K562 (cell line): ENCODE results near the gene TRAK1. TPM values are rescaled to one million over a fixed set of nuclear protein-coding genes. Genes with fewer than 3 reads are reported as not detected.
A peak's percentile ranks its signal among the peaks of the same experiment; 100 is the strongest.

Source experiments
- ATAC-seq: fragments of 200-7000 bp; cut with Tn5 transposase; 3 replicates; pipeline ENCODE4 v1.9.1; 2020; ENCODE audit warnings: moderate library complexity
- BruUV-seq: library from RNA; stranded (reverse); fragments of 400-500 nt; replicated peaks from 2 replicates; lab custom pipeline; 2021; lab: Mats Ljungman, UMichigan
- CTCF ChIA-PET: fragments of 300-600 bp; formaldehyde crosslinking; extraction: SDS; loops from one replicate; lab custom pipeline; 2021; ENCODE audit warnings: low intra/inter-chr PET ratio; lab: Yijun Ruan, JAX
- POLR2A ChIA-PET: fragments of 300-600, 350-650 bp; sonication (Branson Sonifier 250); formaldehyde crosslinking; extraction: SDS; loops from one replicate; lab custom pipeline; 2021; ENCODE audit warnings: antibody characterized with exemption, inconsistent platforms; lab: Yijun Ruan, JAX
- DNase-seq, 4 experiments: peaks; one replicate each; pipeline versions ENCODE4 v3.0.0 to v3.0.0-alpha.2; 2011 to 2018; ENCODE audit warnings: low spot score in 3 of 4, mixed read lengths in 3 of 4; ENCODE audit errors: extremely low read depth in 1 of 4
- FAIRE-seq: peaks from 2 replicates; lab custom pipeline; 2011; peaks lifted over from hg19 to GRCh38; lab: Jason Lieb, UNC
- H2AFZ ChIP-seq: 2 replicates; pipeline ENCODE4 v1.6.0; 2011; ENCODE audit warnings: low read depth, low read length, control low read depth, inconsistent platforms
- H3K27ac ChIP-seq: fragments of 200-600 bp; 3 replicates; pipeline ENCODE4 v1.8.0; 2011; ENCODE audit warnings: low read depth, mild to moderate bottlenecking, control low read depth, inconsistent platforms, low read length, moderate library complexity, mixed read lengths; ENCODE audit errors: extremely low read depth
- H3K27me3 ChIP-seq, 2 experiments: fragments of 300-600 bp in 1 of 2; 2 replicates in 1 of 2; 3 replicates in 1 of 2; pipeline versions ENCODE4 v1.6.0 to v1.8.0; 2011; ENCODE audit warnings: inconsistent platforms in 2 of 2, low read length in 2 of 2, mild to moderate bottlenecking in 1 of 2, mixed read lengths in 1 of 2, moderate library complexity in 1 of 2; ENCODE audit not compliant: control insufficient read depth in 2 of 2, insufficient read depth in 2 of 2
- H3K36me3 ChIP-seq: fragments of 300-600 bp; 3 replicates; pipeline ENCODE4 v1.8.0; 2011; ENCODE audit warnings: mild to moderate bottlenecking, low read length, inconsistent platforms; ENCODE audit not compliant: control insufficient read depth, insufficient read depth
- H3K4me1 ChIP-seq, 2 experiments: fragments of 200-600 bp in 1 of 2; replicated peaks in 1 of 2; 2 replicates in 1 of 2; 3 replicates in 1 of 2; pipeline versions ENCODE4 v1.5.1 to v1.8.0; 2011; ENCODE audit warnings: inconsistent platforms in 2 of 2, low read length in 2 of 2, mild to moderate bottlenecking in 1 of 2, mixed read lengths in 1 of 2, moderate library complexity in 1 of 2; ENCODE audit not compliant: control insufficient read depth in 2 of 2, insufficient read depth in 2 of 2
- H3K4me2 ChIP-seq: 2 replicates; pipeline ENCODE4 v1.6.1; 2011; ENCODE audit warnings: low read length, control low read depth, inconsistent platforms, mixed read lengths; ENCODE audit not compliant: insufficient read depth
- H3K4me3 ChIP-seq: fragments of 200-600 bp; sonication (generic), shearing (Covaris generic); 2 replicates; pipeline ENCODE4 v1.5.1; 2016; ENCODE audit warnings: control low read depth, inconsistent platforms
- H3K79me2 ChIP-seq: fragments of 200-600 bp; 3 replicates; pipeline ENCODE4 v1.8.0; 2011; ENCODE audit warnings: low read length, inconsistent platforms; ENCODE audit not compliant: control insufficient read depth, insufficient read depth
- H3K9ac ChIP-seq, 2 experiments: 2 replicates each; pipeline versions ENCODE4 v1.6.0 to v1.6.1; 2011; ENCODE audit warnings: low read depth in 2 of 2, low read length in 2 of 2, control low read depth in 1 of 2, inconsistent platforms in 1 of 2, mild to moderate bottlenecking in 1 of 2, mixed read lengths in 1 of 2; ENCODE audit not compliant: insufficient read depth in 1 of 2
- H3K9me1 ChIP-seq: one replicate; pipeline ENCODE4 v1.6.0; 2011; ENCODE audit warnings: inconsistent platforms, mild to moderate bottlenecking, low read length, moderate library complexity; ENCODE audit not compliant: control insufficient read depth, insufficient read depth
- H3K9me3 ChIP-seq: replicated peaks from 2 replicates; pipeline ENCODE4 v1.5.1; 2011; ENCODE audit warnings: low read depth, low read length, inconsistent platforms; ENCODE audit not compliant: control insufficient read depth, insufficient read depth
- H4K20me1 ChIP-seq: replicated peaks from 2 replicates; pipeline ENCODE4 v1.6.1; 2011; ENCODE audit warnings: low read length, inconsistent platforms, mixed read lengths; ENCODE audit not compliant: control insufficient read depth, insufficient read depth
- BHLHE40 ChIP-seq: IDR thresholded peaks from 2 replicates; pipeline ENCODE4 v1.6.1; 2011; ENCODE audit warnings: low read length, improper control_type of control experiment
- ELF1 ChIP-seq: fragments of 200-800 bp; sonication (Bioruptor generic); IDR thresholded peaks from 2 replicates; pipeline ENCODE4 v1.6.1; 2016; ENCODE audit warnings: missing genetic modification characterization, missing compliant biosample characterization
- HDGF ChIP-seq: fragments of 450-650 bp; IDR thresholded peaks from 2 replicates; pipeline ENCODE4 v1.6.1; 2016
- HNRNPH1 ChIP-seq: fragments of 200-400 bp; formaldehyde crosslinking; optimal IDR thresholded peaks from 2 replicates; pipeline ENCODE3; 2017; ENCODE audit warnings: low read depth, mild to moderate bottlenecking, low read length, moderate library complexity
- HSF4 ChIP-seq: fragments of 250-450 bp; sonication (Bioruptor Pico); IDR thresholded peaks from 2 replicates; pipeline ENCODE4 v2.1.2; 2022; ENCODE audit warnings: mild to moderate bottlenecking, moderate library complexity, borderline replicate concordance
- ILF3 ChIP-seq: fragments of 450-650 bp; IDR thresholded peaks from 2 replicates; pipeline ENCODE4 v1.6.1; 2018; ENCODE audit warnings: antibody characterized with exemption, mild to moderate bottlenecking, moderate library complexity, borderline replicate concordance
- IRF2 ChIP-seq: sonication (generic); formaldehyde crosslinking; IDR thresholded peaks from 2 replicates; pipeline ENCODE4 v1.8.1; 2022; ENCODE audit warnings: mild to moderate bottlenecking, missing genetic modification reagents
- MYNN ChIP-seq, 2 experiments: sonication (generic); formaldehyde crosslinking in 1 of 2; IDR thresholded peaks; 2 replicates each; pipeline versions ENCODE4 v1.5.0 to v1.6.1; 2016 to 2020; ENCODE audit warnings: antibody characterized with exemption in 1 of 2, missing genetic modification reagents in 1 of 2
- POLR2B ChIP-seq: fragments of 450-650 bp; IDR thresholded peaks from 2 replicates; pipeline ENCODE4 v1.6.1; 2018; ENCODE audit warnings: low read depth; ENCODE audit not compliant: partially characterized antibody
- RBM22 ChIP-seq: fragments of 200-400 bp; formaldehyde crosslinking; IDR thresholded peaks from 2 replicates; pipeline ENCODE4 v1.6.1; 2018; ENCODE audit warnings: low read length, low read depth; ENCODE audit not compliant: poor library complexity, severe bottlenecking
- RNF2 ChIP-seq: sonication (generic); IDR thresholded peaks from 2 replicates; pipeline ENCODE4 v1.6.1; 2016
- TAF15 ChIP-seq: fragments of 200-400 bp; formaldehyde crosslinking; IDR thresholded peaks from 2 replicates; pipeline ENCODE4 v1.6.1; 2017; ENCODE audit warnings: mild to moderate bottlenecking, low read depth, low read length, moderate library complexity
- TRIM28 ChIP-seq: fragments of 450-650 bp; IDR thresholded peaks from 2 replicates; pipeline ENCODE4 v1.6.1; 2017
- ZFP1 ChIP-seq: fragments of 450-650 bp; formaldehyde crosslinking; IDR thresholded peaks from 2 replicates; pipeline ENCODE4 v1.4.0; 2020; ENCODE audit warnings: mild to moderate bottlenecking, mixed read lengths
- ZNF263 ChIP-seq: sonication (generic); formaldehyde crosslinking; IDR thresholded peaks from 2 replicates; pipeline ENCODE4 v1.8.0; 2022; ENCODE audit warnings: mild to moderate bottlenecking, missing genetic modification reagents, borderline replicate concordance
- ZNF274 ChIP-seq: IDR thresholded peaks from 2 replicates; pipeline ENCODE4 v1.6.1; 2011; ENCODE audit warnings: low read depth, mild to moderate bottlenecking, low read length, moderate library complexity, borderline replicate concordance
- ZNF75A ChIP-seq: fragments of 450-650 bp; formaldehyde crosslinking; IDR thresholded peaks from 2 replicates; pipeline ENCODE4 v1.4.0; 2020; ENCODE audit warnings: mild to moderate bottlenecking
- WGBS: fragments of 100-300 bp; shearing (Covaris generic); methylation state at CpG from one replicate; pipeline ENCODE4 v1.1.6; 2016; ENCODE audit warnings: low coverage, mixed read lengths; ENCODE audit not compliant: insufficient coverage; ENCODE audit errors: missing lambda C conversion rate; 5-methylcytosine and 5-hydroxymethylcytosine counted together
- in situ Hi-C: fragments of 300-500 bp; cut with MboI; formaldehyde crosslinking; loops from 4 replicates; pipeline ENCODE4 v1.15.0; 2018; ENCODE audit warnings: inconsistent platforms, mixed read lengths
- intact Hi-C: fragments of 100-400 bp; cut with micrococcal nuclease; formaldehyde crosslinking; loops from 2 replicates; pipeline ENCODE4 v1.14.2; 2022
- polyA plus RNA-seq, 8 experiments: library from polyadenylated mRNA; depleted of rRNA in 4 of 8; stranded (reverse) in 5 of 8; unstranded in 3 of 8; fragments of >200 nt; fragmentation: Nextera tagmentation in 2 of 8; fragmentation: Illumina TruSeq in 1 of 8; extraction: Ambion mirVana in 2 of 8; extraction: Trizol in 1 of 8; gene quantifications; 2 replicates each; pipeline versions ENCODE4 v1.2.1 to v1.2.3, GENCODE V29; 2011 to 2014; ENCODE audit warnings: inconsistent platforms in 1 of 8, missing spikeins in 1 of 8
- total RNA-seq, 7 experiments: library from RNA; depleted of rRNA in 6 of 7; stranded (reverse); fragments of >200 nt in 6 of 7; fragmentation: Illumina TruSeq in 2 of 7; extraction: Trizol in 2 of 7; gene quantifications; 2 replicates each; pipeline versions ENCODE4 v1.2.1 to v1.2.3, GENCODE V29; 2011 to 2021; ENCODE audit warnings: low replicate concordance in 1 of 7
- TF ChIP-seq, protein P1 (sequence below), 2 experiments: IDR thresholded peaks in 1 of 2; conservative IDR thresholded peaks in 1 of 2; 2 replicates each; pipeline ENCODE4 v1.6.1; 2016; ENCODE audit warnings: low read depth in 2 of 2, mild to moderate bottlenecking in 1 of 2, missing compliant biosample characterization in 1 of 2, missing genetic modification characterization in 1 of 2, moderate library complexity in 1 of 2
- TF ChIP-seq, protein P2 (sequence below): fragments of 250-450 bp; sonication (Bioruptor Pico); IDR thresholded peaks from 2 replicates; pipeline ENCODE4 v1.5.0; 2020; ENCODE audit warnings: mild to moderate bottlenecking

The TRAK1 gene
- total and polyA plus RNA-seq, 9 of the 15 experiments (the other 6 are each of a cell fraction or from before 2014, with no cell fraction given): 5.3 to 28.5 (median 17.5) TPM

DNA sequence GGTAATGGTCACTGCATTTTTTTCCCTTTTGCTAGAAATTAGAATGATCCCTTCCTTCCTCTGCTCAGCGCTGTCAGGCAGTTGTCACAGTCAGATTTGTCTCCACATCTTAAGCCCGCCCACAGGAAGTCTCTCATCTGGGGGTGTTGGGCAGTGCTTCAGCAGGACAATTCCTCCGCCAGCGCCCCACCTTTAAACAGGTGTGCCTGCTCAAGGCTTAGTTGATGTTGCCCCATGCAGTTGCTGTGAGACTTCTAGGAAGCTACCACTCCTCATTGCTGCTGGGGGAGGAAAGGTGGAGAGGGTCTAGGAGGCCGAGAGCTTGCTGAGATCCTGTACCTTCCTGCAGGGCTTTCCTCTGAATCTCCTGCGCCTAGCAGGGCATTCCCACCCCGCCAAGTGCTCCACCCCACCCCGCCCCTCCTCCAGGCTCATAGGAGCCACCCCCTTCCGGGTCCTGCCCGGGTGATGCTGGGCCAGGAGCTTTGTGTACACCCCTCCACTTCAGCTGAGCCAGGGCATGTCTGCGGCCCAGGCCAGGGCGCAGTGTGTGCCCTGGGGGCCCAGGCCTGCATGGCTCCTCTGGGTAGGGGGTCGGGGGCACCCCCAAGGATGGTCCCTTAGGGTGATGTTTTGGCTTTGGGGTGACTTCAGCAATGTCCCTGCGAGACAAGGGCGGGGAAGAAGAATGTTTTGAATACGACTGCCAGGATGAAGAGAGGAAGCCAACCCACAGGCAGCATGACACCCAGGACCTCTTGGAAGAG is 68.7 kb downstream of the TRAK1 start:
- 41% methylated on average over 13 of the region's 16 CpGs for WGBS
- H3K4me1 ChIP-seq: peaks cover 12% of the 10 kb centered on the region in 2 experiments; a peak in 4 of 5 replicates
- H3K36me3 ChIP-seq: no peaks in the 10 kb centered on the region
- H3K4me3 ChIP-seq: no peak overlapping the region
- no peaks in the 10 kb centered on the region for H3K9me3 ChIP-seq
- ATAC-seq (peak; percentile 90), DNase-seq (peak; percentile 59 to 67 (median 65)), FAIRE-seq (peak; percentile 51)
- no peak overlapping the region for H3K27ac ChIP-seq
- H2AFZ ChIP-seq: peak overlapping the region; percentile 29; the same call in 1 of the 2 replicates
- H3K27me3 ChIP-seq: no peaks in the 10 kb centered on the region
- H4K20me1 ChIP-seq: 0 out of 2 replicates have a peak, but pooled peaks cover 3% of the 10 kb centered on the region
- ChIA-PET CTCF (interaction anchor here (0.9 kb wide), 1 partner anchor 1576 kb away, joined by 4 read pairs; no protein-coding TSS in a partner anchor), POLR2A (interaction anchor here (0.7 to 1.3 kb wide), 3 partner anchors 8 to 27 kb away, joined by 3 to 4 read pairs (median 4); no protein-coding TSS in a partner anchor)
- intact Hi-C loops (no loop called here), in situ Hi-C loops (no loop called here)
- BruUV-seq: no TSS peak
- peak overlapping the region; percentile 30 for H3K4me2 ChIP-seq
- H3K9ac ChIP-seq: peak overlapping the region in 1 of 2 experiments; percentile 41; a peak in 1 of 4 replicates
- H3K79me2 ChIP-seq: no peaks in the 10 kb centered on the region
- H3K9me1 ChIP-seq: no peaks in the 10 kb centered on the region
- TF ChIP-seq MYNN (IDR thresholded peaks at IDR 0.05): no peak
- no peak for TF ChIP-seq MYNN (CRISPR knock-in tag; IDR thresholded peaks at IDR 0.05)
- TF ChIP-seq ELF1 (tag): 0 out of 2 replicates have a peak, but pooled peaks have one; percentile 33
- TF ChIP-seq RBM22: no peak
- TF ChIP-seq BHLHE40: no peak
- TF ChIP-seq HSF4 (CRISPR knock-in tag): no peak
- no peak for TF ChIP-seq ZNF274
- TF ChIP-seq HNRNPH1: no peak
- TF ChIP-seq, protein P1, sequence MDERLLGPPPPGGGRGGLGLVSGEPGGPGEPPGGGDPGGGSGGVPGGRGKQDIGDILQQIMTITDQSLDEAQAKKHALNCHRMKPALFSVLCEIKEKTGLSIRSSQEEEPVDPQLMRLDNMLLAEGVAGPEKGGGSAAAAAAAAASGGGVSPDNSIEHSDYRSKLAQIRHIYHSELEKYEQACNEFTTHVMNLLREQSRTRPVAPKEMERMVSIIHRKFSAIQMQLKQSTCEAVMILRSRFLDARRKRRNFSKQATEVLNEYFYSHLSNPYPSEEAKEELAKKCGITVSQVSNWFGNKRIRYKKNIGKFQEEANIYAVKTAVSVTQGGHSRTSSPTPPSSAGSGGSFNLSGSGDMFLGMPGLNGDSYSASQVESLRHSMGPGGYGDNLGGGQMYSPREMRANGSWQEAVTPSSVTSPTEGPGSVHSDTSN (CRISPR knock-in tag; IDR thresholded peaks at IDR 0.05; ENCODE audit: low read depth): no peak
- TF ChIP-seq, protein P1 (tag; conservative IDR thresholded peaks at IDR 0.05; ENCODE audit: low read depth): peak; percentile 55; the same call in 1 of the 2 replicates
- TF ChIP-seq ZFP1 (CRISPR knock-in tag): no peak
- TF ChIP-seq TAF15: no peak
- TF ChIP-seq ZNF263 (CRISPR knock-in tag): peak; percentile 21; the same call in 1 of the 2 replicates
- TF ChIP-seq IRF2: no peak
- TF ChIP-seq ILF3: no peak
- TF ChIP-seq TRIM28: no peak
- TF ChIP-seq, protein P2, sequence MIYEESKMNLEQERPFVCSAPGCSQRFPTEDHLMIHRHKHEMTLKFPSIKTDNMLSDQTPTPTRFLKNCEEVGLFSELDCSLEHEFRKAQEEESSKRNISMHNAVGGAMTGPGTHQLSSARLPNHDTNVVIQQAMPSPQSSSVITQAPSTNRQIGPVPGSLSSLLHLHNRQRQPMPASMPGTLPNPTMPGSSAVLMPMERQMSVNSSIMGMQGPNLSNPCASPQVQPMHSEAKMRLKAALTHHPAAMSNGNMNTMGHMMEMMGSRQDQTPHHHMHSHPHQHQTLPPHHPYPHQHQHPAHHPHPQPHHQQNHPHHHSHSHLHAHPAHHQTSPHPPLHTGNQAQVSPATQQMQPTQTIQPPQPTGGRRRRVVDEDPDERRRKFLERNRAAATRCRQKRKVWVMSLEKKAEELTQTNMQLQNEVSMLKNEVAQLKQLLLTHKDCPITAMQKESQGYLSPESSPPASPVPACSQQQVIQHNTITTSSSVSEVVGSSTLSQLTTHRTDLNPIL (CRISPR knock-in tag): no peak
- TF ChIP-seq RNF2: no peak
- no peak for TF ChIP-seq HDGF
- TF ChIP-seq ZNF75A (CRISPR knock-in tag): no peak
- TF ChIP-seq POLR2B: no peak
